SK-N-SH treated with all-trans-retinoic acid at 6 μM for 48 hours (cell line): ENCODE data around the gene NKX1-2.

Experiments used
- ATAC-seq: fragments of 200-7000 bp; cut with Tn5 transposase; 3 replicates; pipeline ENCODE4 v1.9.1; 2020; ENCODE audit warnings: mild to moderate bottlenecking, moderate library complexity
- ARNTL ChIP-seq: fragments of 450-650 bp; formaldehyde crosslinking; IDR thresholded peaks from 2 replicates; pipeline ENCODE4 v1.5.0; 2020; ENCODE audit warnings: low read depth, mild to moderate bottlenecking, moderate library complexity, borderline replicate concordance
- BACH2 ChIP-seq: fragments of 250-450 bp; sonication (Bioruptor Pico); IDR thresholded peaks from 2 replicates; pipeline ENCODE4 v1.9.0; 2021; ENCODE audit warnings: mild to moderate bottlenecking, borderline replicate concordance
- CSDC2 ChIP-seq: fragments of 250-450 bp; sonication (Bioruptor Pico); IDR thresholded peaks from 2 replicates; pipeline ENCODE4 v1.5.0; 2020; ENCODE audit warnings: mild to moderate bottlenecking, moderate library complexity
- CSRNP3 ChIP-seq: fragments of 250-450 bp; sonication (Bioruptor Pico); IDR thresholded peaks from 2 replicates; pipeline ENCODE4 v1.5.1; 2021; ENCODE audit warnings: mild to moderate bottlenecking, moderate library complexity
- ESRRG ChIP-seq: fragments of 250-450 bp; sonication (Bioruptor Pico); IDR thresholded peaks from 2 replicates; pipeline ENCODE4 v1.6.1; 2021; ENCODE audit warnings: mild to moderate bottlenecking
- GLIS3 ChIP-seq: fragments of 250-450 bp; sonication (Bioruptor Pico); IDR thresholded peaks from 2 replicates; pipeline ENCODE4 v1.5.0; 2020; ENCODE audit warnings: mild to moderate bottlenecking, moderate library complexity
- ISL1 ChIP-seq: fragments of 250-450 bp; sonication (Bioruptor Pico); IDR thresholded peaks from 2 replicates; pipeline ENCODE4 v2.1.2; 2022; ENCODE audit warnings: mild to moderate bottlenecking, moderate library complexity
- OSR1 ChIP-seq: fragments of 250-450 bp; sonication (Bioruptor Pico); IDR thresholded peaks from 2 replicates; pipeline ENCODE4 v1.8.0; 2022; ENCODE audit warnings: moderate library complexity, mild to moderate bottlenecking, inconsistent platforms
- PATZ1 ChIP-seq: fragments of 250-450 bp; sonication (Bioruptor Pico); IDR thresholded peaks from 2 replicates; pipeline ENCODE4 v1.8.0; 2020; ENCODE audit warnings: mild to moderate bottlenecking, moderate library complexity, borderline replicate concordance
- POU6F1 ChIP-seq: fragments of 250-450 bp; sonication (Bioruptor Pico); IDR thresholded peaks from 2 replicates; pipeline ENCODE4 v1.8.0; 2021; ENCODE audit warnings: low read depth, mild to moderate bottlenecking, moderate library complexity, borderline replicate concordance
- PPARA ChIP-seq: fragments of 250-450 bp; sonication (Bioruptor Pico); IDR thresholded peaks from 2 replicates; pipeline ENCODE4 v1.5.0; 2020; ENCODE audit warnings: mild to moderate bottlenecking, borderline replicate concordance
- RARB ChIP-seq: fragments of 250-450 bp; sonication (Bioruptor Pico); IDR thresholded peaks from 2 replicates; pipeline ENCODE4 v1.8.0; 2021; ENCODE audit warnings: mild to moderate bottlenecking, moderate library complexity
- SNAI2 ChIP-seq: fragments of 250-450 bp; sonication (Bioruptor Pico); IDR thresholded peaks from 2 replicates; pipeline ENCODE4 v1.5.0; 2020; ENCODE audit warnings: mild to moderate bottlenecking, moderate library complexity
- TCF4 ChIP-seq: fragments of 250-450 bp; sonication (Bioruptor Pico); IDR thresholded peaks from 2 replicates; pipeline ENCODE4 v1.8.0; 2021; ENCODE audit warnings: mild to moderate bottlenecking, moderate library complexity, borderline replicate concordance
- ZFP3 ChIP-seq: fragments of 250-450 bp; sonication (Bioruptor Pico); IDR thresholded peaks from 2 replicates; pipeline ENCODE4 v1.5.0; 2020; ENCODE audit warnings: mild to moderate bottlenecking, moderate library complexity
- ZFP30 ChIP-seq: fragments of 450-650 bp; formaldehyde crosslinking; IDR thresholded peaks from 2 replicates; pipeline ENCODE4 v1.5.0; 2022; ENCODE audit warnings: mild to moderate bottlenecking, moderate library complexity
- ZNF565 ChIP-seq: fragments of 450-650 bp; formaldehyde crosslinking; conservative IDR thresholded peaks from 2 replicates; pipeline ENCODE4 v1.5.0; 2020; ENCODE audit warnings: low read depth, mild to moderate bottlenecking, moderate library complexity
- ZNF70 ChIP-seq: fragments of 450-650 bp; formaldehyde crosslinking; IDR thresholded peaks from 2 replicates; pipeline ENCODE4 v1.5.0; 2020; ENCODE audit warnings: mild to moderate bottlenecking, moderate library complexity
- ZNF8 ChIP-seq: fragments of 450-650 bp; formaldehyde crosslinking; IDR thresholded peaks from 2 replicates; pipeline ENCODE4 v1.5.0; 2020; ENCODE audit warnings: mild to moderate bottlenecking, moderate library complexity
- TF ChIP-seq, protein P1 (sequence below): fragments of 250-450 bp; sonication (Bioruptor Pico); IDR thresholded peaks from 2 replicates; pipeline ENCODE4 v1.5.0; 2020; ENCODE audit warnings: mild to moderate bottlenecking, moderate library complexity
- TF ChIP-seq, protein P2 (sequence below): fragments of 250-450 bp; sonication (Bioruptor Pico); IDR thresholded peaks from 2 replicates; pipeline ENCODE4 v1.5.1; 2020; ENCODE audit warnings: low read depth, mild to moderate bottlenecking, moderate library complexity

Gene NKX1-2

DNA sequence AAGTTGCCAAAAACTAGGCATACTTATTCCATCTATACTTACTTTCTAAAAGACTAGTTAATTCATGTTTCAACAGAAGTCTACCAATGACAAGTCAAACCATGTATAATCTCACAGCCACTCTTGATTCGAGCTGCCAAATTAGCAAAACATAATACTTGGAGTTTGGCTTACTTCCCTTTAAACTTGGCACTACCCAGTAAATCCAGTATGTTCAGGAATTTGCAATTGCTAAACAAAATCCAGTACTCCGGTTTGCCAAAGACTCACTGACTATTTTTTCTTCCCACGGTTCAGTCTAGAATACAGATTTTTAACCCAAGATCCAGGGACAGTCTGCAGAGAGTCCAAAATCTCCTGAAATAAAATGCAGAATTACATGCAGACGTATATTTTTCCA is 35.8 kb downstream of the NKX1-2 start:
- ATAC-seq = no peak
- TF ChIP-seq OSR1 (CRISPR knock-in tag) (no peak), ZNF8 (CRISPR knock-in tag) (no peak), ISL1 (CRISPR knock-in tag) (no peak)

DNA sequence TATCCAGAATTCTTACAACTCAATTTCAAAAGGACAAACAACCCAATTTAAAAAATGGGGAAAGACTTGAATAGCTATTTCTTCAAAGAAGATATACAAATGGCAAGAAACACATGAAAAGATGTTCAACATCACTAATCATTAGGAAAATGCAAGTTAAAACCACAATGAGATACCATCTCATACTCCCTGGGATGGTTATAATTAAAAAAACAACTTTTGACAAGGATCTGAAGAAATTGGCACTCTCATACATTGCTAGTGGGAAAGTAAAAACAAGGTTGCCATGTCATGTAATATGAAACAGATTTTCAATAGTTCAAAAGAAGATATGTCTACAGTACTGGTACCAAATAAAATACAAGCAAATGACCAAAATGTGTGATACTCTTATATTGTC is 40.1 kb downstream of the NKX1-2 start:
- peak; percentile 49 for ATAC-seq
- TF ChIP-seq, protein P1, sequence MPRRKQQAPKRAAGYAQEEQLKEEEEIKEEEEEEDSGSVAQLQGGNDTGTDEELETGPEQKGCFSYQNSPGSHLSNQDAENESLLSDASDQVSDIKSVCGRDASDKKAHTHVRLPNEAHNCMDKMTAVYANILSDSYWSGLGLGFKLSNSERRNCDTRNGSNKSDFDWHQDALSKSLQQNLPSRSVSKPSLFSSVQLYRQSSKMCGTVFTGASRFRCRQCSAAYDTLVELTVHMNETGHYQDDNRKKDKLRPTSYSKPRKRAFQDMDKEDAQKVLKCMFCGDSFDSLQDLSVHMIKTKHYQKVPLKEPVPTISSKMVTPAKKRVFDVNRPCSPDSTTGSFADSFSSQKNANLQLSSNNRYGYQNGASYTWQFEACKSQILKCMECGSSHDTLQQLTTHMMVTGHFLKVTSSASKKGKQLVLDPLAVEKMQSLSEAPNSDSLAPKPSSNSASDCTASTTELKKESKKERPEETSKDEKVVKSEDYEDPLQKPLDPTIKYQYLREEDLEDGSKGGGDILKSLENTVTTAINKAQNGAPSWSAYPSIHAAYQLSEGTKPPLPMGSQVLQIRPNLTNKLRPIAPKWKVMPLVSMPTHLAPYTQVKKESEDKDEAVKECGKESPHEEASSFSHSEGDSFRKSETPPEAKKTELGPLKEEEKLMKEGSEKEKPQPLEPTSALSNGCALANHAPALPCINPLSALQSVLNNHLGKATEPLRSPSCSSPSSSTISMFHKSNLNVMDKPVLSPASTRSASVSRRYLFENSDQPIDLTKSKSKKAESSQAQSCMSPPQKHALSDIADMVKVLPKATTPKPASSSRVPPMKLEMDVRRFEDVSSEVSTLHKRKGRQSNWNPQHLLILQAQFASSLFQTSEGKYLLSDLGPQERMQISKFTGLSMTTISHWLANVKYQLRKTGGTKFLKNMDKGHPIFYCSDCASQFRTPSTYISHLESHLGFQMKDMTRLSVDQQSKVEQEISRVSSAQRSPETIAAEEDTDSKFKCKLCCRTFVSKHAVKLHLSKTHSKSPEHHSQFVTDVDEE (CRISPR knock-in tag) = no peak
- TF ChIP-seq TCF4 (peak; percentile 60; the same call in 1 of the 2 replicates), POU6F1 (CRISPR knock-in tag) (no peak), ZNF565 (CRISPR knock-in tag) (no peak)

GRCh38 chr10:124408357-124408756 is 41.5 kb downstream of the NKX1-2 start:
- ATAC-seq = no peak
- TF ChIP-seq ZFP3 (CRISPR knock-in tag) (no peak), CSDC2 (CRISPR knock-in tag) (no peak), ZFP30 (CRISPR knock-in tag) (no peak), TCF4 (no peak), SNAI2 (no peak), BACH2 (no peak), GLIS3 (CRISPR knock-in tag) (no peak), ZNF70 (no peak), ISL1 (CRISPR knock-in tag) (no peak)
- TF ChIP-seq, protein P2, sequence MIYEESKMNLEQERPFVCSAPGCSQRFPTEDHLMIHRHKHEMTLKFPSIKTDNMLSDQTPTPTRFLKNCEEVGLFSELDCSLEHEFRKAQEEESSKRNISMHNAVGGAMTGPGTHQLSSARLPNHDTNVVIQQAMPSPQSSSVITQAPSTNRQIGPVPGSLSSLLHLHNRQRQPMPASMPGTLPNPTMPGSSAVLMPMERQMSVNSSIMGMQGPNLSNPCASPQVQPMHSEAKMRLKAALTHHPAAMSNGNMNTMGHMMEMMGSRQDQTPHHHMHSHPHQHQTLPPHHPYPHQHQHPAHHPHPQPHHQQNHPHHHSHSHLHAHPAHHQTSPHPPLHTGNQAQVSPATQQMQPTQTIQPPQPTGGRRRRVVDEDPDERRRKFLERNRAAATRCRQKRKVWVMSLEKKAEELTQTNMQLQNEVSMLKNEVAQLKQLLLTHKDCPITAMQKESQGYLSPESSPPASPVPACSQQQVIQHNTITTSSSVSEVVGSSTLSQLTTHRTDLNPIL (CRISPR knock-in tag) = no peak

GRCh38 chr10:124407456-124407855 is 42.4 kb downstream of the NKX1-2 start:
- TF ChIP-seq ZNF8 (CRISPR knock-in tag) (no peak), GLIS3 (CRISPR knock-in tag) (no peak), ZFP30 (CRISPR knock-in tag) (no peak), CSDC2 (CRISPR knock-in tag) (no peak), PPARA (CRISPR knock-in tag) (no peak), PATZ1 (CRISPR knock-in tag) (no peak), ZFP3 (CRISPR knock-in tag) (no peak), RARB (CRISPR knock-in tag) (no peak), ZNF70 (no peak), CSRNP3 (no peak), POU6F1 (CRISPR knock-in tag) (no peak), SNAI2 (no peak), ISL1 (CRISPR knock-in tag) (no peak), ZNF565 (CRISPR knock-in tag) (no peak), ARNTL (no peak), ESRRG (CRISPR knock-in tag) (no peak)
- TF ChIP-seq, protein P2 (CRISPR knock-in tag) = no peak
- TF ChIP-seq, protein P1 (CRISPR knock-in tag) = no peak
- no peak for ATAC-seq
